Hematopoietic multipotent progenitor cell treated with erythropoietin and hydrocortisone succinate and interleukin-3 and kit ligand, for 4 days (in vitro differentiated cells): ENCODE results near the gene RAB8A.

Experiments
- DNase-seq: peaks from one replicate; pipeline ENCODE4 v3.0.0-alpha.2; 2015

Gene RAB8A

GRCh38 chr19:16111160-16111908 is at the start of gene RAB8A:
Gene RAB8A (plus strand): TSS chr19:16111889. CDS start chr19:16111902, 13 bp downstream.
- DNase-seq = peak; percentile 100

GRCh38 chr19:16061943-16062342 is 49.7 kb upstream of the RAB8A start:
- DNase-seq = no peak

GRCh38 chr19:16062789-16063188 is 48.9 kb upstream of the RAB8A start:
- peak; percentile 81 for DNase-seq

- no peak for DNase-seq
Observed at GRCh38 chr19:16064209-16064889, 47.3 kb upstream of the RAB8A start.

GRCh38 chr19:16066611-16067104 is 45.0 kb upstream of the RAB8A start:
- peak; percentile 90 for DNase-seq

- DNase-seq = peak; percentile 69
Observed at GRCh38 chr19:16067205-16067938, 44.3 kb upstream of the RAB8A start.

GRCh38 chr19:16068696-16069259 is 42.9 kb upstream of the RAB8A start:
- DNase-seq = no peak

GRCh38 chr19:16069813-16070365 is 41.8 kb upstream of the RAB8A start:
- DNase-seq = no peak

GRCh38 chr19:16070366-16070990 is 41.2 kb upstream of the RAB8A start:
- DNase-seq = peak; percentile 94

- no peak for DNase-seq
Observed at GRCh38 chr19:16071072-16071691, 40.5 kb upstream of the RAB8A start.

GRCh38 chr19:16073481-16073880 is 38.2 kb upstream of the RAB8A start:
- DNase-seq = no peak

- DNase-seq = peak; percentile 48
Observed at GRCh38 chr19:16073988-16074387, 37.7 kb upstream of the RAB8A start.

- no peak for DNase-seq
Observed at GRCh38 chr19:16074488-16075365, 37.0 kb upstream of the RAB8A start.

GRCh38 chr19:16075430-16076153 is 36.1 kb upstream of the RAB8A start:
- no peak for DNase-seq

- DNase-seq = peak; percentile 94
Observed at GRCh38 chr19:16076154-16076957, 35.3 kb upstream of the RAB8A start, which contains the start of gene TPM4. Gene TPM4 (plus strand): TSS chr19:16076495. CDS start chr19:16076566, 71 bp downstream.

- peak; percentile 44 for DNase-seq
Observed at GRCh38 chr19:16076958-16077611, 34.6 kb upstream of the RAB8A start.

- DNase-seq = peak; percentile 46
Observed at GRCh38 chr19:16077984-16078758, 33.5 kb upstream of the RAB8A start.
